ENCODE data around the gene ZBTB7C.

Gene ZBTB7C

GRCh38 chr18:48252525-48252924 lies 156.7 kb downstream of the ZBTB7C start (continued):
- TF ChIP-seq ZSCAN30 (tag by site-specific recombination; IDR thresholded peaks at IDR 0.05) (no peak), ZNF404 (tag by site-specific recombination; IDR thresholded peaks at IDR 0.05) (no peak), KLF8 (tag by site-specific recombination; IDR thresholded peaks at IDR 0.05) (no peak), ZNF501 (tag by site-specific recombination; IDR thresholded peaks at IDR 0.05) (no peak)
- TF ChIP-seq, protein P1, sequence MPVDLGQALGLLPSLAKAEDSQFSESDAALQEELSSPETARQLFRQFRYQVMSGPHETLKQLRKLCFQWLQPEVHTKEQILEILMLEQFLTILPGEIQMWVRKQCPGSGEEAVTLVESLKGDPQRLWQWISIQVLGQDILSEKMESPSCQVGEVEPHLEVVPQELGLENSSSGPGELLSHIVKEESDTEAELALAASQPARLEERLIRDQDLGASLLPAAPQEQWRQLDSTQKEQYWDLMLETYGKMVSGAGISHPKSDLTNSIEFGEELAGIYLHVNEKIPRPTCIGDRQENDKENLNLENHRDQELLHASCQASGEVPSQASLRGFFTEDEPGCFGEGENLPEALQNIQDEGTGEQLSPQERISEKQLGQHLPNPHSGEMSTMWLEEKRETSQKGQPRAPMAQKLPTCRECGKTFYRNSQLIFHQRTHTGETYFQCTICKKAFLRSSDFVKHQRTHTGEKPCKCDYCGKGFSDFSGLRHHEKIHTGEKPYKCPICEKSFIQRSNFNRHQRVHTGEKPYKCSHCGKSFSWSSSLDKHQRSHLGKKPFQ (tag by site-specific recombination; IDR thresholded peaks at IDR 0.05), result no peak
- TF ChIP-seq, protein P2, sequence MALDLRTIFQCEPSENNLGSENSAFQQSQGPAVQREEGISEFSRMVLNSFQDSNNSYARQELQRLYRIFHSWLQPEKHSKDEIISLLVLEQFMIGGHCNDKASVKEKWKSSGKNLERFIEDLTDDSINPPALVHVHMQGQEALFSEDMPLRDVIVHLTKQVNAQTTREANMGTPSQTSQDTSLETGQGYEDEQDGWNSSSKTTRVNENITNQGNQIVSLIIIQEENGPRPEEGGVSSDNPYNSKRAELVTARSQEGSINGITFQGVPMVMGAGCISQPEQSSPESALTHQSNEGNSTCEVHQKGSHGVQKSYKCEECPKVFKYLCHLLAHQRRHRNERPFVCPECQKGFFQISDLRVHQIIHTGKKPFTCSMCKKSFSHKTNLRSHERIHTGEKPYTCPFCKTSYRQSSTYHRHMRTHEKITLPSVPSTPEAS (tag by site-specific recombination; IDR thresholded peaks at IDR 0.05), result no peak

- TF ChIP-seq GLI2 (tag by site-specific recombination; IDR thresholded peaks at IDR 0.05; ENCODE audit: borderline replicate concordance, low read depth) (no peak), ZNF175 (tag by site-specific recombination; IDR thresholded peaks at IDR 0.05) (no peak)
- Histone ChIP-seq H3K9me3 (ENCODE audit: control insufficient read depth, insufficient read depth, low read depth, low read length) (no peaks in the 10 kb centered on the region), H3K36me3 (ENCODE audit: control insufficient read depth in 2 of 2, insufficient read depth in 1 of 2, low read length in 2 of 2) (no peaks in the 10 kb centered on the region), H3K4me3 (ENCODE audit: low read depth, low read length) (no peak overlapping the region), H3K4me1 (ENCODE audit: control insufficient read depth, insufficient read depth, low read length) (no peaks in the 10 kb centered on the region), H3K27ac (ENCODE audit: extremely low read depth, low read depth, low read length) (no peak overlapping the region)
- ChIA-PET CTCF (interaction anchor here (0.6 to 1.5 kb wide), 3 partner anchors 21 to 200 kb away, joined by 3 to 5 read pairs (median 4); no protein-coding TSS in a partner anchor), POLR2A (no interaction called here)
These were observed 158.3 kb downstream of the ZBTB7C start for GRCh38 chr18:48250918-48251317.

GRCh38 chr18:48250362-48250907 lies 158.7 kb downstream of the ZBTB7C start:
- H3K9me3 ChIP-seq (ENCODE audit: control insufficient read depth, insufficient read depth, low read depth, low read length), result no peaks in the 10 kb centered on the region
- CTCF ChIA-PET, result interaction anchor here (0.6 to 2.1 kb wide), 5 partner anchors 20 to 226 kb away, joined by 3 to 7 read pairs (median 4); no protein-coding TSS in a partner anchor
- H3K36me3 ChIP-seq (ENCODE audit: control insufficient read depth in 2 of 2, insufficient read depth in 1 of 2, low read length in 2 of 2), result no peaks in the 10 kb centered on the region
- TF ChIP-seq SALL2 (tag by site-specific recombination; IDR thresholded peaks at IDR 0.05; ENCODE audit: borderline replicate concordance), result no peak
- no peak for TF ChIP-seq ZNF701 (tag by site-specific recombination; IDR thresholded peaks at IDR 0.05)
- TF ChIP-seq, protein P3, sequence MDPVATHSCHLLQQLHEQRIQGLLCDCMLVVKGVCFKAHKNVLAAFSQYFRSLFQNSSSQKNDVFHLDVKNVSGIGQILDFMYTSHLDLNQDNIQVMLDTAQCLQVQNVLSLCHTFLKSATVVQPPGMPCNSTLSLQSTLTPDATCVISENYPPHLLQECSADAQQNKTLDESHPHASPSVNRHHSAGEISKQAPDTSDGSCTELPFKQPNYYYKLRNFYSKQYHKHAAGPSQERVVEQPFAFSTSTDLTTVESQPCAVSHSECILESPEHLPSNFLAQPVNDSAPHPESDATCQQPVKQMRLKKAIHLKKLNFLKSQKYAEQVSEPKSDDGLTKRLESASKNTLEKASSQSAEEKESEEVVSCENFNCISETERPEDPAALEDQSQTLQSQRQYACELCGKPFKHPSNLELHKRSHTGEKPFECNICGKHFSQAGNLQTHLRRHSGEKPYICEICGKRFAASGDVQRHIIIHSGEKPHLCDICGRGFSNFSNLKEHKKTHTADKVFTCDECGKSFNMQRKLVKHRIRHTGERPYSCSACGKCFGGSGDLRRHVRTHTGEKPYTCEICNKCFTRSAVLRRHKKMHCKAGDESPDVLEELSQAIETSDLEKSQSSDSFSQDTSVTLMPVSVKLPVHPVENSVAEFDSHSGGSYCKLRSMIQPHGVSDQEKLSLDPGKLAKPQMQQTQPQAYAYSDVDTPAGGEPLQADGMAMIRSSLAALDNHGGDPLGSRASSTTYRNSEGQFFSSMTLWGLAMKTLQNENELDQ (tag by site-specific recombination; IDR thresholded peaks at IDR 0.05; ENCODE audit: low read depth), result no peak
- TF ChIP-seq ZNF16 (tag by site-specific recombination; IDR thresholded peaks at IDR 0.05; ENCODE audit: low read depth), result no peak
- TF ChIP-seq, protein P4, sequence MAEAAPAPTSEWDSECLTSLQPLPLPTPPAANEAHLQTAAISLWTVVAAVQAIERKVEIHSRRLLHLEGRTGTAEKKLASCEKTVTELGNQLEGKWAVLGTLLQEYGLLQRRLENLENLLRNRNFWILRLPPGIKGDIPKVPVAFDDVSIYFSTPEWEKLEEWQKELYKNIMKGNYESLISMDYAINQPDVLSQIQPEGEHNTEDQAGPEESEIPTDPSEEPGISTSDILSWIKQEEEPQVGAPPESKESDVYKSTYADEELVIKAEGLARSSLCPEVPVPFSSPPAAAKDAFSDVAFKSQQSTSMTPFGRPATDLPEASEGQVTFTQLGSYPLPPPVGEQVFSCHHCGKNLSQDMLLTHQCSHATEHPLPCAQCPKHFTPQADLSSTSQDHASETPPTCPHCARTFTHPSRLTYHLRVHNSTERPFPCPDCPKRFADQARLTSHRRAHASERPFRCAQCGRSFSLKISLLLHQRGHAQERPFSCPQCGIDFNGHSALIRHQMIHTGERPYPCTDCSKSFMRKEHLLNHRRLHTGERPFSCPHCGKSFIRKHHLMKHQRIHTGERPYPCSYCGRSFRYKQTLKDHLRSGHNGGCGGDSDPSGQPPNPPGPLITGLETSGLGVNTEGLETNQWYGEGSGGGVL (tag by site-specific recombination; IDR thresholded peaks at IDR 0.05), result no peak
- no peak for TF ChIP-seq PATZ1 (tag by site-specific recombination; IDR thresholded peaks at IDR 0.05)
- TF ChIP-seq ZBTB7A (tag by site-specific recombination; IDR thresholded peaks at IDR 0.05; ENCODE audit: low read depth), result no peak
- TF ChIP-seq, protein P5, sequence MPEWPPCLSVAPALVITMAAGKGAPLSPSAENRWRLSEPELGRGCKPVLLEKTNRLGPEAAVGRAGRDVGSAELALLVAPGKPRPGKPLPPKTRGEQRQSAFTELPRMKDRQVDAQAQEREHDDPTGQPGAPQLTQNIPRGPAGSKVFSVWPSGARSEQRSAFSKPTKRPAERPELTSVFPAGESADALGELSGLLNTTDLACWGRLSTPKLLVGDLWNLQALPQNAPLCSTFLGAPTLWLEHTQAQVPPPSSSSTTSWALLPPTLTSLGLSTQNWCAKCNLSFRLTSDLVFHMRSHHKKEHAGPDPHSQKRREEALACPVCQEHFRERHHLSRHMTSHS (tag by site-specific recombination; IDR thresholded peaks at IDR 0.05), result no peak
- no peak for TF ChIP-seq MYNN (tag by site-specific recombination; IDR thresholded peaks at IDR 0.05; ENCODE audit: borderline replicate concordance)
- no peak for TF ChIP-seq ZIC2 (tag by site-specific recombination; IDR thresholded peaks at IDR 0.05)
- no peak for TF ChIP-seq ZSCAN30 (tag by site-specific recombination; IDR thresholded peaks at IDR 0.05)
- TF ChIP-seq ZNF202 (tag by site-specific recombination; IDR thresholded peaks at IDR 0.05; ENCODE audit: borderline replicate concordance), result no peak
- no peak for TF ChIP-seq ZNF585B (tag by site-specific recombination; IDR thresholded peaks at IDR 0.05)
- H3K4me1 ChIP-seq (ENCODE audit: control insufficient read depth, insufficient read depth, low read length), result no peaks in the 10 kb centered on the region
- POLR2A ChIA-PET, result no interaction called here
- no peak overlapping the region for H3K4me3 ChIP-seq (ENCODE audit: low read depth, low read length)
- H3K27ac ChIP-seq (ENCODE audit: extremely low read depth, low read depth, low read length), result no peak overlapping the region
